ACHN (cell line): ENCODE data around the gene ENTPD1.
"Not testable (repeated sequence)": the region's sequence is repeated elsewhere in the genome, so short reads cannot be mapped to it uniquely, and the experiment has no call there.

Experiments used
- DNase-seq: peaks from one replicate; pipeline ENCODE4 v3.0.0-alpha.2; 2015
- in situ Hi-C: cut with HindIII; loops from 2 replicates; pipeline ENCODE4 v1.10.0; 2017; ENCODE audit warnings: low sequenced_read_pairs, low pct_ligation_motif_present, low pct_unique_long_range_greater_than_20kb

ENTPD1 gene

GRCh38 chr10:95756041-95756761, at the start of gene ENTPD1:
Gene ENTPD1, plus strand, starts transcription at chr10:95756163. Its CDS starts 77 bp downstream, at chr10:95756240.
- in situ Hi-C loops, result no loop called here
- peak; percentile 22 for DNase-seq

GRCh38 chr10:95706573-95706972, 49.4 kb upstream of the ENTPD1 start:
- DNase-seq, result no peak
- in situ Hi-C loops, result no loop called here

GRCh38 chr10:95706990-95707389, 49.0 kb upstream of the ENTPD1 start:
- in situ Hi-C loops, result no loop called here
- DNase-seq, result no peak

- no peak for DNase-seq
- in situ Hi-C loops, result no loop called here
Measured at GRCh38 chr10:95711492-95711891, 44.5 kb upstream of the ENTPD1 start.

GRCh38 chr10:95716466-95716865, 39.5 kb upstream of the ENTPD1 start:
- no peak for DNase-seq
- in situ Hi-C loops, result no loop called here

GRCh38 chr10:95716866-95717265, 39.1 kb upstream of the ENTPD1 start:
- in situ Hi-C loops, result no loop called here
- no peak for DNase-seq

GRCh38 chr10:95720745-95721144, 35.2 kb upstream of the ENTPD1 start:
- DNase-seq, in situ Hi-C loops: not testable (repeated sequence)

- in situ Hi-C loops, DNase-seq: not testable (repeated sequence)
Measured at GRCh38 chr10:95722496-95722895, 33.5 kb upstream of the ENTPD1 start.

- DNase-seq, result peak; percentile 13
- in situ Hi-C loops, result no loop called here
Measured at GRCh38 chr10:95728526-95728925, 27.4 kb upstream of the ENTPD1 start.

- in situ Hi-C loops, result no loop called here
- DNase-seq, result no peak
Measured at GRCh38 chr10:95729323-95730055, 26.5 kb upstream of the ENTPD1 start.

- in situ Hi-C loops, result no loop called here
- no peak for DNase-seq
Measured at GRCh38 chr10:95730233-95730632, 25.7 kb upstream of the ENTPD1 start.

- in situ Hi-C loops, result not testable (repeated sequence)
Measured at GRCh38 chr10:95732907-95733306, 23.1 kb upstream of the ENTPD1 start.

GRCh38 chr10:95739056-95739455, 16.9 kb upstream of the ENTPD1 start:
- DNase-seq, result no peak
- in situ Hi-C loops, result no loop called here

More at GRCh38 chr10:95732907-95733306, 23.1 kb upstream of the ENTPD1 start:
- DNase-seq, result not testable (repeated sequence)

GRCh38 chr10:95741807-95742467, 14.0 kb upstream of the ENTPD1 start:
- no peak for DNase-seq
- in situ Hi-C loops, result no loop called here

- no peak for DNase-seq
- in situ Hi-C loops, result no loop called here
Measured at GRCh38 chr10:95742485-95742884, 13.5 kb upstream of the ENTPD1 start.

GRCh38 chr10:95742962-95743535, 12.9 kb upstream of the ENTPD1 start:
- in situ Hi-C loops, result no loop called here
- no peak for DNase-seq

- no peak for DNase-seq
- in situ Hi-C loops, result no loop called here
Measured at GRCh38 chr10:95745501-95745900, 10.5 kb upstream of the ENTPD1 start.

GRCh38 chr10:95748349-95748748, 7.6 kb upstream of the ENTPD1 start:
- in situ Hi-C loops, result no loop called here

GRCh38 chr10:95755511-95756004, 405 bp upstream of the ENTPD1 start:
- peak; percentile 78 for DNase-seq

More at GRCh38 chr10:95748349-95748748, 7.6 kb upstream of the ENTPD1 start:
- no peak for DNase-seq

More at GRCh38 chr10:95755511-95756004, 405 bp upstream of the ENTPD1 start:
- in situ Hi-C loops, result no loop called here
